GM21619 (cell line): Measurements from ENCODE around the gene INPP5D.
"Not testable (repeated sequence)": the region's sequence is repeated elsewhere in the genome, so short reads cannot be mapped to it uniquely, and the experiment has no call there.

Source experiments
- ATAC-seq: cut with Tn5 transposase; IDR thresholded peaks from one replicate; pipeline ENCODE4 v1.9.1; 2021; ENCODE audit not compliant: unreplicated experiment

Gene INPP5D

GRCh38 chr2:233140978-233141377, 80.8 kb downstream of the INPP5D start:
- ATAC-seq, result no peak

DNA sequence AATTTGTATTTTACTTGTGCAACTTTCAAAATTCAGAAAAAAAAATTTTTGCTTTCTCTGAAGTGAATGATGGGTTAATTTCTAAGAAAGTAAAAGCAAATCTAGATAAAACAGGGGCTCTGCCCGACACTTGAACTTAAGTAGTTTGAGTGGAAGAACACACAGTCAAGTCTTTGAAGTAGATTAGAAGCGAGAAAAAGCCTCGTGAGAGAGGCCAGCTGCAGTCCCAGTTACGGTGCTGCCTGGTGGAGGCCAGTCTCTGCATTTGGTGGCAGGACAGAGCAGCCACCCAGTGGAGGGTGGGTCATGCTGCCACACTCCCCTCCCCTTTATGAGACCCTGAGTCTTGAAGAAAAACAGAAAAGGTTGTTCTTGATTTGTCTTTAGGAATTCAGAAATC, 81.8 kb downstream of the INPP5D start:
- ATAC-seq, result no peak

DNA sequence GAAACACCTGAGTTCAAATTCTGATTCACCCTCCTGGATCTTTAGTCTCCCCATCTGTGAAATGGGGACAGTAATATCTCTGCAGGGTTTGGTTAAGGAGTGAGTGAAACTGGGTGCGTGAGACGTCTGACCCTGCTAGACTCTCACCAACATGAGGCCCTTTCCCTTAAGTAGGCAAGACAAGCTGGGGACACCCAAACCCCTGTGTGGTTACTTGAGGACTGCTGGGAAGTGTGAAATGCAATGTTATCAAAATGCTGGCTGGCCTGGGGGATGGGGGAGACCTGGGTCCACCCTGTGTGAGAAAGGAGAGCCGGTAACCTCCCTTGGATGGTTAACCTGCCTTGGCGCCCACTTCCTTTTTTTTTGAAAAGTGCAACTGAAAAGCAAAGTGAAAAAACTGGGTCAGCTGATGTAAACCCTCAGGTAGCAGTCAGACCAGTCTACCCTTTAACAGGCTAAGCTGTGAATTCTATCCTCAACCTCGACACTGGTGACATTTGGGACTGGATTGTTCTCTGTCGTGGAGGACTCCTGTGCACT, 82.3 kb downstream of the INPP5D start:
- peak; percentile 90 for ATAC-seq

- no peak for ATAC-seq
Observed at GRCh38 chr2:233143700-233144331, 83.7 kb downstream of the INPP5D start.

GRCh38 chr2:233145726-233146125, 85.6 kb downstream of the INPP5D start:
- ATAC-seq, result no peak

DNA sequence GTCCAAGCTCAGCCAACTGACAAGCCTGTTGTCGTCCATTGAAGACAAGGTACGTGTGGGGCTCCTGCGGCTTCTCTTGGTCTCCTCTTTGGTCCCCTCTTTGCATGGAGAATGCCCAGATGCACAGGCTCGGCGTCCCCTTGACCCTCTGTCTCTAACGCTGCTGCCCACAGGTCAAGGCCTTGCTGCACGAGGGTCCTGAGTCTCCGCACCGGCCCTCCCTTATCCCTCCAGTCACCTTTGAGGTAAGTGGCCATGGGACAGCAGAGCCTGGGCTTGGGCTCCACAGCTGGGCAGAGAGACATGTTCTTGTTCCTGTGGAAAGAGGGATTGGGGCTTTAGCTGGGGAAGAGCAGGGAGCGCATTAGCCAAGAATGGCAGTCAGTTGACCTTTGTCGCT, 86.1 kb downstream of the INPP5D start:
- no peak for ATAC-seq

DNA sequence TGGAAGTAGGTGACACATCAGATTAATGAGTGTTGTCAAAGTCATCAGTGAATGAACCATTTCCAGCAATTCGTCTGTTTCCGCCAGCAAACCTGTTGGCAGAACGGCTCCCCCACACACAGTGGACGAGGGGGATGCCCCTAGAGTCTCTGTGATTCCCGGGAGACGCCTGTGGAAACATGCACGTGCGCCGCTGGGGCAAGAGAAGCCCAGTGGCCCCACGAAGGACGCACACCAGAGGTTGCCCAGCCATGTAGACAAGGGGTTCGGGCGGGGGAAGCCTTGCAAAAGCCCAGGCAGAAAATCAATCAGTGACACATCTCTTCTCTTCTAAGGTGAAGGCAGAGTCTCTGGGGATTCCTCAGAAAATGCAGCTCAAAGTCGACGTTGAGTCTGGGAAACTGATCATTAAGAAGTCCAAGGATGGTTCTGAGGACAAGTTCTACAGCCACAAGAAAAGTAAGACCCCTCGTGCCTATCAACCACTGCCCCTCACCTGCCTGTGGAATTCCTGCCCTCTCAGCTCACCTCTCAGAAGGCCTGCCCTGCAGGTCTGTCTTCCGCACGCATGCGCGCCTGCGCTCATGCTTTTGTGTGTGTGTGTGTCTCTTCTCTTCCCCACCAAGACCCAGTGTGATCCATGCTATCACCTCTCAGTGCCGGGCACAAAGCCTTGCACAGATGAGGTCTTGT, 87.1 kb downstream of the INPP5D start:
- ATAC-seq, result no peak

GRCh38 chr2:233147829-233148167, 87.7 kb downstream of the INPP5D start:
- ATAC-seq, result no peak

GRCh38 chr2:233148354-233148753, 88.2 kb downstream of the INPP5D start:
- ATAC-seq, result no peak

- ATAC-seq, result no peak
Observed at GRCh38 chr2:233152541-233152940, 92.4 kb downstream of the INPP5D start.

GRCh38 chr2:233153146-233153798, 93.1 kb downstream of the INPP5D start:
- ATAC-seq, result no peak

DNA sequence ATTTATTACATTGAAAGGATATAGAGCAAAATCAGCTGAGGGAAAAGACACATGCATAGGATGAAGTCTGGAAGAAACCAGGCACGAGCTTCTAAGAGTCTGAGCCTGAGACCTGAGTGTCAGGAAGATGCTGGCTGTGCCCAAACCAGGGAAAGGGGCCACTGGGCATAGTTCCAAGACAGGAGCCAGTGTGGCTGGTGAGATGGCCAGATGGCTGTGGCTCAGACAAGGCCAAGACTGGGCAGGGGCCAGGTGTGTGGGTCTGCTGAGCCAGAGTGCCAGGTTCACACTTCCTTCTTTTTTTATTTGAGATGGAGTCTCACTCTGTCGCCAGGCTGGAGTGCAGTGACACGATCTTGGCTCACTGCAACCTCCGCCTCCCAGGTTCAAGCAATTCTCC, 95.9 kb downstream of the INPP5D start:
- no peak for ATAC-seq

DNA sequence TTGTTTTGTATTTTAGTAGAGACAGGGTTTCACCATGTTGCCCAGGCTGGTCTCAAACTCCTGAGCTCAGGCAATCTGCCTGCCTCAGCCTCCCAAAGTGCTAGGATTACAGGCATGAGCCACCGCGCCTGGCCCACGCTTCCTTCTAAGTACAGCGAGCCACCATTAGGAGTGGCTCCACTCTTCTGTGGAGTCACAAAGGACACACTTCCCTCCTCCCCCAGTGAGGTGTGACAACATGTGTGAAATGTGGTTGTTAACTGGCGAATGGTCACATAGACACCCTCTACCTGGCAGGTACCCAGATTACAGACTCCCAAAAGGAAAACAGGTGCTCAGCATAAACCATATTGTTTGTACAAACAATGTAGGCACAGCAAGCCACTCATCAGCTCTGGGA, 96.3 kb downstream of the INPP5D start:
- not testable (repeated sequence) for ATAC-seq

- no peak for ATAC-seq
Observed at GRCh38 chr2:233161730-233162129, 101.6 kb downstream of the INPP5D start.

GRCh38 chr2:233162770-233163169, 102.6 kb downstream of the INPP5D start:
- ATAC-seq, result no peak

GRCh38 chr2:233163486-233164103, 103.5 kb downstream of the INPP5D start:
- ATAC-seq, result no peak

DNA sequence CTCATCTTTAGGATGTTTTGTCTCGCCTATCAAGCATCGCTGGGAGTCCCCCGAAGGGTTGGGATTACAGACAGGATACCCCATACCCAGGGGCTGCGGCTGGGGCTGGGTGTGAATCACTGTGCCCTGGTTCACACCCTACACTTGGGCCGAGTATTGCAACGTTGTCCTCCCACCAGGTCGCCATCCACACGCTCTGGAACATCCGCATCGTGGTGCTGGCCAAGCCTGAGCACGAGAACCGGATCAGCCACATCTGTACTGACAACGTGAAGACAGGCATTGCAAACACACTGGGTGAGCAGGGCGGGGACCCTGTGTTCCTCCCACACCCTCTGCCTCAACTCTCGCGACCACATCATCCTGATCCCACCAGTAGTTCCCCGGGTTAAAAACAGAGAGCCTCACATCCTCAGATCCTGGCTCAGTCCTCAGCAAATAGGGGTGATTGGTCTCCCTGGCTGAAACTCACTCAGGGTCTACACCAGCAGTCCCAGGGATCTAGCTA, 104.0 kb downstream of the INPP5D start:
- no peak for ATAC-seq

DNA sequence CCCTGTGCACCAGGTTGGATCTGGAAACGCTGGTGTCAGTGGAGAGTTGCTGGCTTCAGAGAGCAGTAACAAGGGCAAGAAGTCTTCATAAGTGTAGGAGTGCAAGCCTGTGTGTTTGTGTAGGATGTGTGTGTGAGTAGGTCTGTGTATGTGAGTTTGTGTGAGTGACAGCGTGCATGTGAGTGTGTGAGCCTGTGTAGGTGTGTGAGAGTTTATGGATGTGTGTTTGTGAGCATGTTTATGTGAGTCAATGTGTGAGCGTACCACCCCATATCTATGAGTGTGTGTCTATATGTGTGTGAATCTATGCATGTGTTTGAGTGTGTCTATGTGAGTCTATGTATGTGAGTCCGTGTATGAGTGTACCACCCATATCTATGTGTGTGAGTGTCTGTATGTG, 104.8 kb downstream of the INPP5D start:
- no peak for ATAC-seq

DNA sequence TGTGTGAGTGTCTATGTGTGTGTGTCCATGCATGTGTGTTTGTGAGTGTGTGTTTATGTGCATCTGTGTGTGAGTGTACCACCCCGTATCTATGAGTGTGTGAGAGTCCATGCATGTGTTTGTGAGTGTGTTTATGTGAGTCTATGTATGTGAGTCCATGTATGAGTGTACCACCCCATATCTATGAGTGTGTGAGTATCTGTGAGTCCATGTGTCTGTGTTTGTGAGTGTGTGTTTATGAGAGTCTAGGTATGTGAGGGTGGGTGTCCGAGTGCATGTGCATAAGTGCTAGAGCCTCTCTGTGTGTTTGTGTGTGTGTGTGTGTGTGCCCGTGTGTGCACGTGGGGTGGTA, 105.4 kb downstream of the INPP5D start:
- ATAC-seq, result no peak

DNA sequence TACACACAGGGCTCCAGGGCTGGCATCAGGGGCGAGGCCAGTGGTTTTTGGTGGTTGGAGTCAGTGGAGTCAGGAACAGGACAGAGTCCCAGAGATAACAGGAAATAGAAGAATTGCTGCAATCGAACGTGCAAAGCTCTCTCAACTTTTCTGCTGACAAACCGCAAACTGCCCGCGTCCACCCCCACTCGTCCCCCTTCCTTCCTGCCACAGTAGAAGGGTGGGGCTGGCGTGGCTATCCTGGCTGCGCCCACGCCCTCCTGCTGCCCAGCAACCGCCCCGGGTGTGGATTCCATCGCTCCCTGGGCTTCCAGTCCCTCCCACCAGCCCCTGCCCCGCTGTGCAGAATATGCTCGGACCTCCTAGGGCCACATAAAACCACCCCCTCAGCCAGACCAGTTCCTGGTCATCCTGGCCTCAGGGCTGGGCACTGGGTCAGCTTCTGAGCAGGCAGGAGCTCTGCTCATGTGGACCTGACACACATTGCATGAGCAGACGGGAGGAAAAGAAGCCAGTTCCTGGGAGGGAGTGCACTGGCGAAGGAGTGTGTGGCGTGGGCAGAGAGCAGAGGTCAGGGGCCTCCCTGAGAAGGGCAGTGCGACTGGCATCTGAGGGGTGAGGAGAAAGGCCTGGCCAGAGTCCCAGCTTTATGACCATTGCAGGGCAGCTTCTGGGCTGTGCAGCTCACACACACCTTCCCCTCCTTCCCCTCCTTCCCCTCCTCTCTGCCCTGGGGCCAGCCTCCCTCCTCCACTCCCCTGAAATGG, 105.9 kb downstream of the INPP5D start:
- no peak for ATAC-seq

DNA sequence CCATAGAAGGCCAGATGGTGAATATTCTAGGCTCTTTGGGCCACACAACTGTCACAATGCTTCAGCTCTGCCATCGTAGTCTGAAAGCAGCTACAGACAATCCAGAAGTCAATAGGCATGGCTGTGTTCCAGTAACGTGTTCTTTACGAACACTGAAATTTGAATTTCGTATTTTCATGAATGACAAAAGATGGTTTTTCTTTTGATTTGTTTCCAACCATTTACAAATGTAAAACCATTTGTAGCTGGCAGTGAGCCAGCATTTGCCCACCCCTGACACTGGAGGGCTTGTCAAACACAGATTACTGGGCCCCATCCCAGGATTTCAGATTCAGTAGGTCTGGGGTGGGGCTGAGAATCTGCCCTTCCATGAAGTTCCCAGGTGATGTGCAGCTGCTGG, 108.3 kb downstream of the INPP5D start:
- ATAC-seq, result no peak
